ENCODE results near the gene OR1K1.

Gene OR1K1

DNA sequence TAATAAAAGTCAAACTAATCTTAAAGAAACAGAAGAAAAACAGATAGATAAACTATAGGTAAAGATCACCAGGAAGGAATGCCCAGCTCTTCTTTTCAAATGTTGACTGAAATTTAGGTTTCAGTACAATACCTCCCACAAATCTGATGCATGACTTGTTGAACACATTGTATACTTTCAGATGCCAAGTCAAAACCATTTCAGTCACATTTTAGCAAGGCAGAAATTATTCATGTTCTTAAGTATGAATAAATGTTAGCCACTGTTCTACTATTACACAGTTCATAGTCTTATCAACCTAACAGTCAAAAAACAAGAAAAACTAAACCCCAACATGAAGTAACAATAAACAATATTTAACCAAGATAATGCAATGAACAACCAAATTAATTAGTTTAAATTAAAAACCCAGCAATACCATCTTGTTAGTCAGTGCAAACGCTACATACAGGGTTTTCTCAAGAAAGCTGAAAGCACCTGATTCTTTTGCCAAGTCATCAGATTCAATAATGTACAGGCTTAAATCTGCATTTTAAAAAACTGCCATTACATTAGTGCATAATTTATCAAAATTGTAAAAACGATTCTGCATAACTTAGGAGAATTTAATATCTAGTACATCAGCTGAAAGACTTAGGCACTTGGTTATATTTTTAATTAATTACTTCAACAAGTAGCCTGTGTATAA, 48.5 kb downstream of the OR1K1 start:
- no peak for FAIRE-seq
- no peak for DNase-seq (ENCODE audit: insufficient read length, low spot score)

Measured in GM19239 (cell line).